GM18861 (cell line): Measurements from ENCODE around the gene AKAP13.

Experiments used
- ATAC-seq: cut with Tn5 transposase; IDR thresholded peaks from one replicate; pipeline ENCODE4 v1.9.1; 2021; ENCODE audit not compliant: unreplicated experiment

Gene AKAP13

GRCh38 chr15:85750319-85751290, 370.2 kb downstream of the AKAP13 start:
- no peak for ATAC-seq

- no peak for ATAC-seq
Measured at GRCh38 chr15:85751291-85752123, 371.1 kb downstream of the AKAP13 start.

GRCh38 chr15:85752124-85752475, 371.7 kb downstream of the AKAP13 start:
- ATAC-seq: no peak

GRCh38 chr15:85752491-85752961, 372.1 kb downstream of the AKAP13 start:
- ATAC-seq: no peak

GRCh38 chr15:85753261-85753660, 372.9 kb downstream of the AKAP13 start:
- no peak for ATAC-seq

- ATAC-seq: no peak
Measured at GRCh38 chr15:85753791-85754452, 373.5 kb downstream of the AKAP13 start.

GRCh38 chr15:85754989-85755388, 374.6 kb downstream of the AKAP13 start:
- ATAC-seq: no peak

- no peak for ATAC-seq
Measured at GRCh38 chr15:85755471-85755870, 375.1 kb downstream of the AKAP13 start.

- ATAC-seq: no peak
Measured at GRCh38 chr15:85755942-85756341, 375.5 kb downstream of the AKAP13 start.

- ATAC-seq: no peak
Measured at GRCh38 chr15:85756411-85757072, 376.1 kb downstream of the AKAP13 start.

- ATAC-seq: no peak
Measured at GRCh38 chr15:85757073-85757938, 376.9 kb downstream of the AKAP13 start.

- no peak for ATAC-seq
Measured at GRCh38 chr15:85757939-85758654, 377.7 kb downstream of the AKAP13 start.

GRCh38 chr15:85758655-85758978, 378.2 kb downstream of the AKAP13 start:
- ATAC-seq: no peak

- ATAC-seq: no peak
Measured at GRCh38 chr15:85759376-85759775, 379.0 kb downstream of the AKAP13 start.

- ATAC-seq: no peak
Measured at GRCh38 chr15:85760049-85760448, 379.6 kb downstream of the AKAP13 start.

GRCh38 chr15:85760531-85761371, 380.3 kb downstream of the AKAP13 start:
- ATAC-seq: no peak

GRCh38 chr15:85761635-85762034, 381.2 kb downstream of the AKAP13 start:
- no peak for ATAC-seq

GRCh38 chr15:85762039-85762755, 381.8 kb downstream of the AKAP13 start:
- ATAC-seq: no peak
